Neutrophil (primary cell): ENCODE data around the gene ATP9A.

ENCODE experiments used
- H3K27ac ChIP-seq: fragments of 200-600 bp; sonication (generic); 2 replicates; pipeline ENCODE4 v1.5.1; 2016; ENCODE audit warnings: mild to moderate bottlenecking, moderate library complexity
- H3K27me3 ChIP-seq: fragments of 200-600 bp; sonication (generic); 2 replicates; pipeline ENCODE4 v1.6.0; 2016; ENCODE audit warnings: mild to moderate bottlenecking
- H3K36me3 ChIP-seq: fragments of 200-600 bp; sonication (generic); 2 replicates; pipeline ENCODE4 v1.5.1; 2017
- H3K4me1 ChIP-seq, 2 experiments: fragments of 200-600 bp in 1 of 2; sonication (generic) in 1 of 2; 1 replicate in 1 of 2; 2 replicates in 1 of 2; pipeline versions ENCODE4 v1.5.1 to v1.6.1; 2013 to 2016; ENCODE audit warnings: low read depth in 1 of 2, low read length in 1 of 2, mild to moderate bottlenecking in 1 of 2, moderate library complexity in 1 of 2; ENCODE audit not compliant: control insufficient read depth in 1 of 2, insufficient read depth in 1 of 2
- H3K4me3 ChIP-seq, 2 experiments: fragments of 200-600 bp in 1 of 2; sonication (generic) in 1 of 2; 1 replicate in 1 of 2; 2 replicates in 1 of 2; pipeline ENCODE4 v1.5.1; 2013 to 2016; ENCODE audit warnings: low read depth in 1 of 2, low read length in 1 of 2, mild to moderate bottlenecking in 1 of 2, moderate library complexity in 1 of 2
- H3K9me3 ChIP-seq: fragments of 200-600 bp; sonication (generic); 2 replicates; pipeline ENCODE4 v1.5.1; 2016
- CTCF ChIP-seq: fragments of 200-600 bp; sonication (generic); IDR thresholded peaks from 2 replicates; pipeline ENCODE4 v1.5.1; 2016; ENCODE audit warnings: antibody characterized with exemption

ATP9A gene

GRCh38 chr20:51575486-51575885, 192.7 kb downstream of the ATP9A start:
- H3K4me3 ChIP-seq, result no peak overlapping the region
- H3K27ac ChIP-seq, result no peak overlapping the region
- H3K27me3 ChIP-seq, result no peaks in the 10 kb centered on the region
- no peaks in the 10 kb centered on the region for H3K9me3 ChIP-seq
- H3K4me1 ChIP-seq, result no peaks in the 10 kb centered on the region
- H3K36me3 ChIP-seq, result no peaks in the 10 kb centered on the region
- no peak for TF ChIP-seq CTCF

- Histone ChIP-seq H3K36me3 (no peaks in the 10 kb centered on the region), H3K27me3 (no peaks in the 10 kb centered on the region), H3K27ac (no peak overlapping the region), H3K9me3 (no peaks in the 10 kb centered on the region), H3K4me3 (no peak overlapping the region), H3K4me1 (no peaks in the 10 kb centered on the region)
- no peak for TF ChIP-seq CTCF
Observed at GRCh38 chr20:51574248-51575033, 193.7 kb downstream of the ATP9A start.

GRCh38 chr20:51573576-51574243, 194.5 kb downstream of the ATP9A start:
- no peak for TF ChIP-seq CTCF
- peaks cover 3% of the 10 kb centered on the region for H3K27me3 ChIP-seq
- H3K4me3 ChIP-seq, result no peak overlapping the region
- no peaks in the 10 kb centered on the region for H3K36me3 ChIP-seq
- no peak overlapping the region for H3K27ac ChIP-seq
- no peaks in the 10 kb centered on the region for H3K9me3 ChIP-seq
- no peaks in the 10 kb centered on the region for H3K4me1 ChIP-seq

GRCh38 chr20:51571460-51571794, 196.8 kb downstream of the ATP9A start:
- Histone ChIP-seq H3K4me3 (no peak overlapping the region), H3K27me3 (peaks cover 11% of the 10 kb centered on the region), H3K36me3 (no peaks in the 10 kb centered on the region), H3K27ac (no peak overlapping the region), H3K9me3 (no peaks in the 10 kb centered on the region), H3K4me1 (no peaks in the 10 kb centered on the region)
- no peak for TF ChIP-seq CTCF

- Histone ChIP-seq H3K4me3 (no peak overlapping the region), H3K4me1 (no peaks in the 10 kb centered on the region), H3K36me3 (no peaks in the 10 kb centered on the region), H3K9me3 (no peaks in the 10 kb centered on the region), H3K27me3 (peaks cover 16% of the 10 kb centered on the region), H3K27ac (no peak overlapping the region)
- TF ChIP-seq CTCF, result no peak
Observed at GRCh38 chr20:51570739-51571459, 197.3 kb downstream of the ATP9A start.
